Breast epithelium (tissue), 4 donors: ENCODE measurements around the gene PEX16. TPM values are rescaled to one million over a fixed set of nuclear protein-coding genes. Genes with fewer than 3 reads are reported as not detected.
A peak's percentile ranks its signal among the peaks of the same experiment; 100 is the strongest.

Experiments used
- DNase-seq, 2 donors: peaks; one replicate each; pipeline ENCODE4 v3.0.0-alpha.2; 2019; ENCODE audit warnings: low spot score in 2 of 2
- H3K27ac ChIP-seq, 2 donors: fragments of 200-600 bp; sonication (generic) in 1 of 2; one replicate each; pipeline ENCODE4 v1.5.1; 2016 to 2019; ENCODE audit warnings: mild to moderate bottlenecking in 1 of 2
- H3K27me3 ChIP-seq, 2 donors: fragments of 200-600 bp; sonication (generic) in 1 of 2; one replicate each; pipeline versions ENCODE4 v1.5.1 to v1.6.0; 2017 to 2019; ENCODE audit warnings: control low read depth in 1 of 2, mild to moderate bottlenecking in 1 of 2
- H3K36me3 ChIP-seq: fragments of 200-600 bp; one replicate; pipeline ENCODE4 v1.5.1; 2019
- H3K4me1 ChIP-seq, 2 donors: fragments of 200-600 bp; sonication (generic); one replicate each; pipeline ENCODE4 v1.5.1; 2016 to 2019; ENCODE audit warnings: control low read depth in 1 of 2
- H3K4me3 ChIP-seq, 3 donors: fragments of 200-600 bp; sonication (generic); 1 replicate in 2 of 3; 2 replicates in 1 of 3; pipeline ENCODE4 v1.5.1; 2016 to 2019; ENCODE audit warnings: mild to moderate bottlenecking in 3 of 3, moderate library complexity in 2 of 3
- H3K9me3 ChIP-seq, 2 donors: fragments of 200-600 bp; sonication (generic) in 1 of 2; one replicate each; pipeline ENCODE4 v1.5.1; 2016 to 2019; ENCODE audit warnings: control low read depth in 1 of 2
- POLR2A ChIP-seq: fragments of 450-650 bp; IDR thresholded peaks from one replicate; pipeline ENCODE4 v1.6.1; 2016; ENCODE audit warnings: antibody characterized with exemption, mild to moderate bottlenecking, moderate library complexity
- POLR2AphosphoS5 ChIP-seq, 3 donors: sonication (generic); formaldehyde crosslinking; IDR thresholded peaks; one replicate each; pipeline ENCODE4 v1.6.1; 2017; ENCODE audit warnings: antibody characterized with exemption in 3 of 3
- intact Hi-C: fragments of 100-400 bp; cut with DNase I; formaldehyde crosslinking; loops from one replicate; pipeline ENCODE4 v1.15.1; 2023; ENCODE audit warnings: low total_unique reads
- total RNA-seq, 3 donors: library from RNA; depleted of rRNA; stranded (reverse); fragments of >200 nt; gene quantifications; one replicate each; pipeline ENCODE4 v1.1.0, GENCODE V29; 2016
- TF ChIP-seq, protein P1 (sequence below), 3 donors: fragments of 450-650 bp; IDR thresholded peaks; one replicate each; pipeline ENCODE4 v1.5.1; 2016 to 2017; ENCODE audit warnings: antibody characterized with exemption in 3 of 3, mild to moderate bottlenecking in 3 of 3, moderate library complexity in 3 of 3

The PEX16 gene
- total RNA-seq, 3 donors from 2014 or later = 22.1 to 32.8 (median 25.6) TPM

DNA sequence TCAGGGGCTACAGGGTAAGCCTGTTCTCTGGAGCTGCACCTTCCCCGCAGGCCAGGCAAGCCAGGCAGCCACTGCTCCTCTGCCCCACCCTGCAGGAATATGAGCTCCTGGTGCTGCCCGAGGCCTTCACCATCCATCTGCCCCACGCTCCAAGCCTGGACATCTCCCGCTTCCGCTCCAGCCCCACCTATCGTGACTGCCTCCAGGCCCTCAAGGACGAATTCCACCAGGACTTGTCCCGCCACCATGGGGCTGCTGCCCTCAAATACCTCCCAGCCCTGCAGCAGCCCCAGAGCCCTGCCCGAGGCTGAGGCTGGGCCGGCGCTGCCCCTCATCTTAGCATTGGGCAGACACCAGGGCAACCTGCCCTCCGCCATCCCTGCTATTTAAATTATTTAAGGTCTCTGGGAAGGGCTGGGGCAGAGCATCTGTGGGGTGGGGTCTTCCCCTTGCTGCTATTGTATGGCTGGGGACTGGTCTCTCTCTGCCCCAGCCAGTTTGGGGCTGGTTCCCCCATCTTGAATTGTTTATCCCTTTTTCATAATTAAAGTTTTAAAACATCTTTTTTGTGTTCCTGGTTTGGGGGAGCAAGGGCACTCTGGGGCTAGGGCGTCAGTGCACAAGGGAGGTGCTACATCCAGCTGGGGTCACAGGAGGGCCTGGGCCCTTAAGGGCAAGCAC lies 11.0 kb upstream of the PEX16 start:
- intact Hi-C loops = no loop called here
- Histone ChIP-seq H3K4me1 (peaks cover 0 to 7% of the 10 kb centered on the region in 2 donors), H3K4me3 (no peak overlapping the region), H3K27ac (peak overlapping the region; percentile 58 to 77), H3K36me3 (no peaks in the 10 kb centered on the region), H3K9me3 (no peaks in the 10 kb centered on the region), H3K27me3 (no peaks in the 10 kb centered on the region)
- DNase-seq = no peak
- TF ChIP-seq POLR2A (no peak), POLR2AphosphoS5 (IDR thresholded peaks at IDR 0.05) (no peak)
- TF ChIP-seq, protein P1, sequence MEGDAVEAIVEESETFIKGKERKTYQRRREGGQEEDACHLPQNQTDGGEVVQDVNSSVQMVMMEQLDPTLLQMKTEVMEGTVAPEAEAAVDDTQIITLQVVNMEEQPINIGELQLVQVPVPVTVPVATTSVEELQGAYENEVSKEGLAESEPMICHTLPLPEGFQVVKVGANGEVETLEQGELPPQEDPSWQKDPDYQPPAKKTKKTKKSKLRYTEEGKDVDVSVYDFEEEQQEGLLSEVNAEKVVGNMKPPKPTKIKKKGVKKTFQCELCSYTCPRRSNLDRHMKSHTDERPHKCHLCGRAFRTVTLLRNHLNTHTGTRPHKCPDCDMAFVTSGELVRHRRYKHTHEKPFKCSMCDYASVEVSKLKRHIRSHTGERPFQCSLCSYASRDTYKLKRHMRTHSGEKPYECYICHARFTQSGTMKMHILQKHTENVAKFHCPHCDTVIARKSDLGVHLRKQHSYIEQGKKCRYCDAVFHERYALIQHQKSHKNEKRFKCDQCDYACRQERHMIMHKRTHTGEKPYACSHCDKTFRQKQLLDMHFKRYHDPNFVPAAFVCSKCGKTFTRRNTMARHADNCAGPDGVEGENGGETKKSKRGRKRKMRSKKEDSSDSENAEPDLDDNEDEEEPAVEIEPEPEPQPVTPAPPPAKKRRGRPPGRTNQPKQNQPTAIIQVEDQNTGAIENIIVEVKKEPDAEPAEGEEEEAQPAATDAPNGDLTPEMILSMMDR (IDR thresholded peaks at IDR 0.05) = no peak

DNA sequence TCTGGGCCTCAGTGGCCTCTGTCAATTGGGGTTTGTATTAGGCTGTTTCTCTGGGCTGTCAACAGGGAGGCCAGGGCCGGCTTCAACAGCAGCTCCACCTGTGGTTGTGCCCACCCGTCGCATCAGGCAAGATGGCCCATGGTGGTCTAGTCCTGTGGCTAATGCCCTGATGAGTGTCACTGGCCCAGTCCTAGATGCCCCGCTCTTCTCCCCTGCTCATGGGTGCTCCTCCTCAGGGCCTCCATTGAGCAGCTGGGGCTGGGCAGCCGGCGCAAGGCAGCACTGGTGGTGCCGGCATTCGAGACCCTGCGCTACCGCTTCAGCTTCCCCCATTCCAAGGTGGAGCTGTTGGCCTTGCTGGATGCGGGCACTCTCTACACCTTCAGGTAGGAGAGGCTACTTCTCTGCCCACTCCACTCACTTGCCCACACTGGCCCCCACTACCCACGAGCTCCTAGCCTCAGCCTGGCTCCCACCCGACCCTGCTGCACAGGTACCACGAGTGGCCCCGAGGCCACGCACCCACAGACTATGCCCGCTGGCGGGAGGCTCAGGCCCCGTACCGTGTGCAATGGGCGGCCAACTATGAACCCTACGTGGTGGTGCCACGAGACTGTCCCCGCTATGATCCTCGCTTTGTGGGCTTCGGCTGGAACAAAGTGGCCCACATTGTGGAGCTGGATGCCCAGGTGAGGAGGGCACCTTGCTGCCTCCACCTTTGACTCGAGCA lies 10.2 kb upstream of the PEX16 start:
- intact Hi-C loops = no loop called here
- Histone ChIP-seq H3K4me1 (peaks cover 0 to 7% of the 10 kb centered on the region in 2 donors), H3K27me3 (no peaks in the 10 kb centered on the region), H3K9me3 (no peaks in the 10 kb centered on the region), H3K4me3 (no peak overlapping the region), H3K27ac (peak overlapping the region in 1 of 2 donors; percentile 58), H3K36me3 (no peaks in the 10 kb centered on the region)
- TF ChIP-seq POLR2A = no peak
- TF ChIP-seq, protein P1 (IDR thresholded peaks at IDR 0.05) = no peak
- DNase-seq = no peak

DNA sequence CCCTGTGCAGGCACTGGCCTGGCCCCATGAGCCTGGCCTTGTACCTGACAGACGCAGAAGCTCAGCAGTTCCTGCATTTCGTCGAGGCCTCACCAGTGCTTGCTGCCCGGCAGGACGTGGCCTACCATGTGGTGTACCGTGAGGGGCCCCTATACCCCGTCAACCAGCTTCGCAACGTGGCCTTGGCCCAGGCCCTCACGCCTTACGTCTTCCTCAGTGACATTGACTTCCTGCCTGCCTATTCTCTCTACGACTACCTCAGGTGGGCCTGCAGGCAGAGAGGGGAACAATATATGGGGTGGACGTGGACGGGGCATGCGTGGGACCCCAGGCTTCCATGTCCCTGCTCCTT lies 9.6 kb upstream of the PEX16 start:
- no peak for TF ChIP-seq POLR2A
- TF ChIP-seq, protein P1 (IDR thresholded peaks at IDR 0.05) = no peak
- TF ChIP-seq POLR2AphosphoS5 (IDR thresholded peaks at IDR 0.05) = no peak
- H3K4me3 ChIP-seq = no peak overlapping the region
- no peaks in the 10 kb centered on the region for H3K9me3 ChIP-seq
- H3K27ac ChIP-seq = peak overlapping the region in 1 of 2 donors; percentile 25
- H3K4me1 ChIP-seq = peaks cover 0 to 7% of the 10 kb centered on the region in 2 donors
- no peaks in the 10 kb centered on the region for H3K27me3 ChIP-seq
- H3K36me3 ChIP-seq = no peaks in the 10 kb centered on the region
- no peak for DNase-seq
- intact Hi-C loops = no loop called here

DNA sequence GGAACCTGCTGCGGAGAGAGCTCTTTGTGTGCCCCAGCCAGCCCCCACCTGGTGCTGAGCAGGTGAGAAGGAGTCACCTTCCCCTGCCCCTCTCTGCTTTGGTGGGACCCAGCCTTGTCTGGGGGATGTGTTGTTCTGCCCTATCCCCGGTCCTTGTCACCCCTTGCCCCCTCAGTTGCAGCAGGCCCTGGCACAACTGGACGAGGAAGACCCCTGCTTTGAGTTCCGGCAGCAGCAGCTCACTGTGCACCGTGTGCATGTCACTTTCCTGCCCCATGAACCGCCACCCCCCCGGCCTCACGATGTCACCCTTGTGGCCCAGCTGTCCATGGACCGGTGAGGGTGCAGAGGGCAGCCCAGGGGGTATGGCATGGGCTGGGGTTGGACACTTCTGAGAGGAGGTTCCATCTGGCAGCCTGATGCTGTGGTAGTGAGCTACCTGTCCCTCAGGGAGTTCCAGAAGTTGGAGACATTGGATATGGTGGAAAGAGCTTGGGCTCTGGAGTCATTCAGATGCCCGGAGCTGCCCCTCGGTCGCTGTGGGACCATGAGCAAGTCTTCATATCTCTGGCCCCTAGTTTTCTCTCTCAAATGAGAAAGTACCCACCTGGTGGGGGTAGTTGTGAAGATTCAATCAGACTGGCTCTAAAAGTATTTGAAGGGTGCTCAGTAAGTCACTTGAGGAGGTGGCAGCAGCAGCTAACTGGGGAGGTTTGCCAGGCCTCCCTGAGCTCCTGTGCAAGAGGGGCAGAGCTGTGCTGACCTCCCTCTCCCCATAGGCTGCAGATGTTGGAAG lies 9.1 kb upstream of the PEX16 start:
- intact Hi-C loops = no loop called here
- H3K9me3 ChIP-seq = no peaks in the 10 kb centered on the region
- H3K27me3 ChIP-seq = no peaks in the 10 kb centered on the region
- TF ChIP-seq POLR2AphosphoS5 (IDR thresholded peaks at IDR 0.05) (no peak), POLR2A (no peak)
- TF ChIP-seq, protein P1 (IDR thresholded peaks at IDR 0.05) = no peak
- H3K27ac ChIP-seq = peak overlapping the region in 1 of 2 donors; percentile 25
- H3K4me1 ChIP-seq = peaks cover 0 to 7% of the 10 kb centered on the region in 2 donors
- H3K4me3 ChIP-seq = no peak overlapping the region
- no peaks in the 10 kb centered on the region for H3K36me3 ChIP-seq
- DNase-seq = no peak
